ENCODE data around the gene HS1BP3.

Gene HS1BP3

GRCh38 chr2:20674309-20674965 lies 23.5 kb upstream of the HS1BP3 start:
- Histone ChIP-seq H3K27ac (ENCODE audit: low read depth, low read length) (no peak overlapping the region), H4K20me1 (ENCODE audit: low read depth, low read length) (no peaks in the 10 kb centered on the region), H3K36me3 (ENCODE audit: low read length) (no peaks in the 10 kb centered on the region), H3F3A (ENCODE audit: insufficient read depth) (peaks cover 17% of the 10 kb centered on the region), H3K4me3 (ENCODE audit: insufficient read depth, low read length, poor library complexity, severe bottlenecking) (no peak overlapping the region), H3K9ac (ENCODE audit: low read length) (no peak overlapping the region), H3K27me3 (ENCODE audit: low read length) (no peaks in the 10 kb centered on the region), H3K79me2 (ENCODE audit: insufficient read depth, low read length) (no peaks in the 10 kb centered on the region), H2AFZ (ENCODE audit: low read depth, low read length, severe bottlenecking) (no peak overlapping the region), H3K4me2 (ENCODE audit: low read depth, low read length, poor library complexity, severe bottlenecking) (no peak overlapping the region), H3K9me3 (ENCODE audit: insufficient read depth, low read length) (no peaks in the 10 kb centered on the region), H3K9me2 (replicated peaks; ENCODE audit: insufficient read depth, low read length) (no peaks in the 10 kb centered on the region)
- no peak for TF ChIP-seq EZH2phosphoT487 (conservative IDR thresholded peaks at IDR 0.05; ENCODE audit: low read length)
- TF ChIP-seq, protein P1, sequence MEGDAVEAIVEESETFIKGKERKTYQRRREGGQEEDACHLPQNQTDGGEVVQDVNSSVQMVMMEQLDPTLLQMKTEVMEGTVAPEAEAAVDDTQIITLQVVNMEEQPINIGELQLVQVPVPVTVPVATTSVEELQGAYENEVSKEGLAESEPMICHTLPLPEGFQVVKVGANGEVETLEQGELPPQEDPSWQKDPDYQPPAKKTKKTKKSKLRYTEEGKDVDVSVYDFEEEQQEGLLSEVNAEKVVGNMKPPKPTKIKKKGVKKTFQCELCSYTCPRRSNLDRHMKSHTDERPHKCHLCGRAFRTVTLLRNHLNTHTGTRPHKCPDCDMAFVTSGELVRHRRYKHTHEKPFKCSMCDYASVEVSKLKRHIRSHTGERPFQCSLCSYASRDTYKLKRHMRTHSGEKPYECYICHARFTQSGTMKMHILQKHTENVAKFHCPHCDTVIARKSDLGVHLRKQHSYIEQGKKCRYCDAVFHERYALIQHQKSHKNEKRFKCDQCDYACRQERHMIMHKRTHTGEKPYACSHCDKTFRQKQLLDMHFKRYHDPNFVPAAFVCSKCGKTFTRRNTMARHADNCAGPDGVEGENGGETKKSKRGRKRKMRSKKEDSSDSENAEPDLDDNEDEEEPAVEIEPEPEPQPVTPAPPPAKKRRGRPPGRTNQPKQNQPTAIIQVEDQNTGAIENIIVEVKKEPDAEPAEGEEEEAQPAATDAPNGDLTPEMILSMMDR (IDR thresholded peaks at IDR 0.05; ENCODE audit: insufficient read depth, low read length, poor library complexity, severe bottlenecking), result no peak

GRCh38 chr2:20673686-20674308 lies 22.9 kb upstream of the HS1BP3 start:
- Histone ChIP-seq H3K27ac (ENCODE audit: low read depth, low read length) (no peak overlapping the region), H2AFZ (ENCODE audit: low read depth, low read length, severe bottlenecking) (no peak overlapping the region), H3K4me3 (ENCODE audit: insufficient read depth, low read length, poor library complexity, severe bottlenecking) (no peak overlapping the region), H4K20me1 (ENCODE audit: low read depth, low read length) (no peaks in the 10 kb centered on the region), H3K9me2 (replicated peaks; ENCODE audit: insufficient read depth, low read length) (no peaks in the 10 kb centered on the region), H3K9me3 (ENCODE audit: insufficient read depth, low read length) (no peaks in the 10 kb centered on the region), H3K4me2 (ENCODE audit: low read depth, low read length, poor library complexity, severe bottlenecking) (no peak overlapping the region), H3K79me2 (ENCODE audit: insufficient read depth, low read length) (no peaks in the 10 kb centered on the region), H3K9ac (ENCODE audit: low read length) (no peak overlapping the region), H3F3A (ENCODE audit: insufficient read depth) (peaks cover 17% of the 10 kb centered on the region), H3K36me3 (ENCODE audit: low read length) (no peaks in the 10 kb centered on the region), H3K27me3 (ENCODE audit: low read length) (no peaks in the 10 kb centered on the region)
- TF ChIP-seq, protein P1 (IDR thresholded peaks at IDR 0.05; ENCODE audit: insufficient read depth, low read length, poor library complexity, severe bottlenecking), result no peak
- TF ChIP-seq EZH2phosphoT487 (conservative IDR thresholded peaks at IDR 0.05; ENCODE audit: low read length), result no peak

DNA sequence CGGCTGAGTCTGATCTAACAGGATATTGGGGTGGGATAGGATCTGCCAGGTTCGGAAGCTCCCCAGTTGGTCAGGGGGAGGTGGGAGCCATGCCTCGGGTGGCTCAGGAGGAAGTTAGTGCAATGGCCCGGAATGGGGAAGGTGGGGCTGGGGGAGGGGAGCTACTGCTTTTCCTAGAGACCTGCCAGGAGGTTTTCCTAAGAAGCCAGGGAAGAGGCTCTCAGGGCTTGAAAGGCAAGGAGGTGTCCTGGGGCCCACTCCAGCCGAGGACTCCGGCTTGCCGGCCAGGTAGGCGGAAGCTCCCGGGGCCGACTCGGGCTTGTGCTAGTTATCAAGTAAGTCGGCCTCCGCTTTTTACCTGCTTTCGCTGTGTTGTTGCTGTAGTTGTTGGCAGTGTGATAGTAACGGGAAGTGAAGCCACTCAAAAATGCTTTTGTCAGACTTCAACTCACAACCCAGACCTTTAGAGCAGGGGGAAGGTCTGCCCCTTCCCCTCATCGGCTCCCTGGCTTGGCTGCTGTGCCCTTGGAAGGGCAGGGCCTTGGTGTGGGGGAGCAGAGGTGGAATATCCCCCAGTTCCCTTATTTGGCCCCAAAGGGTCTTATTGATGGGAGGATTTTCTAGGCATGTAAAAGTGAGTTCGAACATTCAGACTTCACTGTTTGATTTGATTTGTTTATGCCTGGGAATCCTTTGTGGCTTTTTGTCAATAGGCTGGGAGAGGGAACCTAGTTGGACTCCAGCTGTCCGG lies 21.5 kb upstream of the HS1BP3 start:
- H3K9me3 ChIP-seq (ENCODE audit: insufficient read depth, low read length), result no peaks in the 10 kb centered on the region
- H3K9ac ChIP-seq (ENCODE audit: low read length), result no peak overlapping the region
- H3K27me3 ChIP-seq (ENCODE audit: low read length), result no peaks in the 10 kb centered on the region
- TF ChIP-seq EZH2phosphoT487 (conservative IDR thresholded peaks at IDR 0.05; ENCODE audit: low read length), result no peak
- TF ChIP-seq, protein P1 (IDR thresholded peaks at IDR 0.05; ENCODE audit: insufficient read depth, low read length, poor library complexity, severe bottlenecking), result no peak
- no peak overlapping the region for H2AFZ ChIP-seq (ENCODE audit: low read depth, low read length, severe bottlenecking)
- no peak overlapping the region for H3K27ac ChIP-seq (ENCODE audit: low read depth, low read length)
- H3F3A ChIP-seq (ENCODE audit: insufficient read depth), result peaks cover 13% of the 10 kb centered on the region
- no peak overlapping the region for H3K4me3 ChIP-seq (ENCODE audit: insufficient read depth, low read length, poor library complexity, severe bottlenecking)
- no peak overlapping the region for H3K4me2 ChIP-seq (ENCODE audit: low read depth, low read length, poor library complexity, severe bottlenecking)
- H4K20me1 ChIP-seq (ENCODE audit: low read depth, low read length), result no peaks in the 10 kb centered on the region
- no peaks in the 10 kb centered on the region for H3K79me2 ChIP-seq (ENCODE audit: insufficient read depth, low read length)
- H3K9me2 ChIP-seq (replicated peaks; ENCODE audit: insufficient read depth, low read length), result no peaks in the 10 kb centered on the region
- H3K36me3 ChIP-seq (ENCODE audit: low read length), result no peaks in the 10 kb centered on the region
